Epithelial cell of proximal tubule (primary cell): Measurements from ENCODE around the gene OR7A5. TPM values are rescaled to one million over a fixed set of nuclear protein-coding genes. Genes with fewer than 3 reads are reported as not detected.
"Not testable (repeated sequence)": the region's sequence is repeated elsewhere in the genome, so short reads cannot be mapped to it uniquely, and the experiment has no call there.

Experiments used
- DNase-seq: peaks from one replicate; pipeline ENCODE4 v3.0.0-alpha.2; 2011; ENCODE audit warnings: low read depth
- H3K4me3 ChIP-seq: 2 replicates; pipeline ENCODE4 v1.5.1; 2011; ENCODE audit warnings: low read depth, mild to moderate bottlenecking, low read length
- total RNA-seq: library from RNA; depleted of rRNA; stranded (reverse); fragments of >200 nt; gene quantifications from 2 replicates; pipeline ENCODE4 v1.2.3, GENCODE V29; 2015
- TF ChIP-seq, protein P1 (sequence below): conservative IDR thresholded peaks from 2 replicates; pipeline ENCODE4 v1.5.1; 2012; ENCODE audit warnings: low read depth, mild to moderate bottlenecking, low read length

OR7A5 gene
- total RNA-seq, 1 donor from 2014 or later, result not detected

- H3K4me3 ChIP-seq, result no peak overlapping the region
- TF ChIP-seq, protein P1, sequence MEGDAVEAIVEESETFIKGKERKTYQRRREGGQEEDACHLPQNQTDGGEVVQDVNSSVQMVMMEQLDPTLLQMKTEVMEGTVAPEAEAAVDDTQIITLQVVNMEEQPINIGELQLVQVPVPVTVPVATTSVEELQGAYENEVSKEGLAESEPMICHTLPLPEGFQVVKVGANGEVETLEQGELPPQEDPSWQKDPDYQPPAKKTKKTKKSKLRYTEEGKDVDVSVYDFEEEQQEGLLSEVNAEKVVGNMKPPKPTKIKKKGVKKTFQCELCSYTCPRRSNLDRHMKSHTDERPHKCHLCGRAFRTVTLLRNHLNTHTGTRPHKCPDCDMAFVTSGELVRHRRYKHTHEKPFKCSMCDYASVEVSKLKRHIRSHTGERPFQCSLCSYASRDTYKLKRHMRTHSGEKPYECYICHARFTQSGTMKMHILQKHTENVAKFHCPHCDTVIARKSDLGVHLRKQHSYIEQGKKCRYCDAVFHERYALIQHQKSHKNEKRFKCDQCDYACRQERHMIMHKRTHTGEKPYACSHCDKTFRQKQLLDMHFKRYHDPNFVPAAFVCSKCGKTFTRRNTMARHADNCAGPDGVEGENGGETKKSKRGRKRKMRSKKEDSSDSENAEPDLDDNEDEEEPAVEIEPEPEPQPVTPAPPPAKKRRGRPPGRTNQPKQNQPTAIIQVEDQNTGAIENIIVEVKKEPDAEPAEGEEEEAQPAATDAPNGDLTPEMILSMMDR, result no peak
- DNase-seq, result no peak
Measured at GRCh38 chr19:14809272-14810057, 25.5 kb downstream of the OR7A5 start.

GRCh38 chr19:14804765-14805164 lies 30.2 kb downstream of the OR7A5 start:
- no peak overlapping the region for H3K4me3 ChIP-seq
- TF ChIP-seq, protein P1, result no peak
- no peak for DNase-seq

DNA sequence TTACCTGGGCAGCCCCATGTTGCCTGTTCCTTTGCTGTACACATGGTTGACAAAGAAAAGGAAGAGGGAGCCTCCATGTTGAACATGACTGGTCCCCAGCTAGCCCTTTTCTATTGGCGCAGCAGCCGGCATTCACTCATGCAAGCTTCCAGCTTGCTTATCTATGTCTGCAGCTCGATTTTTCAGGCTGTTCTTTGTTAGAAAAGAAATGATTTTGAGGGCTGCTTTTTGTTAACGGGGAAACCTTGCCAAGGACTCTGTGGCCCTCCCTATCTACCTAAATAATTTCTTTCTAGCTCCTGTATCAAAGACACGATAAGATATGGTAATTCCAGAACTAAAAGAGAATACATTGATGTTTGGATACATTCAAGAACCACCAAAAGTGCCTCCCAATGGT lies 36.2 kb downstream of the OR7A5 start:
- DNase-seq, result no peak
- TF ChIP-seq, protein P1, result no peak
- H3K4me3 ChIP-seq, result no peak overlapping the region

DNA sequence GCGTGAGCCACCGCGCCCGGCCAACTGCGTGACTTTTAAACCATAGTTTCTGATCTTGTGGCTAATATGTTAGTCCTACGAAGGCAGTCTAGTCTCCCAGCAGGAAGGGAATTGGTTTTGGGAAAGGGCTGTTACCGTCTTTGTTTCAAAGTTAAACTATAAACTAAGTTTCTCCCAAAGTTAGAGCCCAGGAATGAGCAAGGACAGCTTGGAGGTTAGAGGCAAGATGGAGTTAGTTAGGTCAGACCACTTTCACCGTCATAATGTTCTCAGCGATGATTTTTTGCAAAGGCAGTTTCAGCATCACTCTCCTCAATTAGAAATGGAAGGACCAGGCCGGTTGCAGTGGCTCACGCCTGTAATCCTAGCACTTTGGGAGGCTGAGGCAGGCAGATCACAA lies 39.0 kb downstream of the OR7A5 start:
- DNase-seq, result no peak
- TF ChIP-seq, protein P1, result no peak
- H3K4me3 ChIP-seq, result no peak overlapping the region

- DNase-seq, result no peak
- no peak overlapping the region for H3K4me3 ChIP-seq
- TF ChIP-seq, protein P1, result no peak
Measured at GRCh38 chr19:14795078-14795721, 39.8 kb downstream of the OR7A5 start.

DNA sequence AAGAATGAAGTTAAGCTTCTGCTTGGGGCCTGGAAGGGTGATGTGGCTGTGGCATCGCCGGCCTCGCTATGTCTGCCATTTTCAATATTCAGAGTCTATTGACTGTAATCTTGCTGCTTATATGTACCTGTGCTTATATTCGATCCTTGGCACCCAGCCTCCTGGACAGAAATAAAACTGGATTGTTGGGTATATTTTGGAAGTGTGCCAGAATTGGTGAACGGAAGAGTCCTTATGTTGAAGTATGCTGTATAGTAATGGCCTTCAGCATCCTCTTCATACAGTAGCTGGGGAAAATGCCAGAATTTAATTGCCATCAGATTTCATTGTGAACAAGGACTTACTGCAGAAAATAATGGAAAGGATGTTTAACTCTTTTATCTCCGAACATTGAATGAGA lies 42.7 kb downstream of the OR7A5 start:
- DNase-seq, H3K4me3 ChIP-seq: not testable (repeated sequence)

- DNase-seq, result no peak
- TF ChIP-seq, protein P1, result peak; percentile 75
- no peak overlapping the region for H3K4me3 ChIP-seq
Measured at GRCh38 chr19:14786421-14786851, 48.5 kb downstream of the OR7A5 start.

DNA sequence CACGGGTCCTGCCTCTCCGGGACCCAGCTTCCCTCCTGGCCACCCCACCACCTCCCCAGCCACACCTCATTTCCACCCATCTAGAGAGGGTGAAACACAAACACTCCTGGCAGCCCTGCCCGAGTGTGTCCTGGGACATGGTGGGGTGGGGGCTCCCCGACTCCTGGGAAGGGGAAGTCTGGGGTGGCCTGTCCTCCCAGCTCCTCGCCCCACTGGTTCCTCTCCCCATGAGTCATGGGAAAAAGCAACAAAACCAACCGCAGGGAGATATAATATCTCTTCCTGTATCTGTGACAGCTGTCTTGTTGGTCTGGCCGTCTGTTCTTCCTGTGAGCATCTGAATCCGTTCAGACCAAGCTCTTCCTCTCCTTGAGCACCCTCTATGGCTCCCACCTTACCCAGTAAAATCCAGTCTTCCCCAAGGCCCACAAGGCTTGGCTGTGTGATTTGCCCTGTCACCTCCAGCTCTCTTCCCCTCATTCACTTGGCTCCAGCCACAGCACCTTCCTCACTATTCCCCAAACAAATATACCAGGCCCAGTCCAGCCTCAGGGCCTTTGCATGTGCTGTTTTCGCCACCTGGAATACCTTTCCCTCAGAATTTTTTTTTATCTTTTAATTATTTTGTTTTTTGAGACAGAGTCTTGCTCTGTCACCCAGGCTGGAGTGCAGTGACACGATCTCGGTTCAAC lies 49.7 kb downstream of the OR7A5 start:
- H3K4me3 ChIP-seq, result not testable (repeated sequence)
- peak; percentile 26 for DNase-seq

GRCh38 chr19:14784730-14785101 lies 50.3 kb downstream of the OR7A5 start:
- not testable (repeated sequence) for DNase-seq, H3K4me3 ChIP-seq

DNA sequence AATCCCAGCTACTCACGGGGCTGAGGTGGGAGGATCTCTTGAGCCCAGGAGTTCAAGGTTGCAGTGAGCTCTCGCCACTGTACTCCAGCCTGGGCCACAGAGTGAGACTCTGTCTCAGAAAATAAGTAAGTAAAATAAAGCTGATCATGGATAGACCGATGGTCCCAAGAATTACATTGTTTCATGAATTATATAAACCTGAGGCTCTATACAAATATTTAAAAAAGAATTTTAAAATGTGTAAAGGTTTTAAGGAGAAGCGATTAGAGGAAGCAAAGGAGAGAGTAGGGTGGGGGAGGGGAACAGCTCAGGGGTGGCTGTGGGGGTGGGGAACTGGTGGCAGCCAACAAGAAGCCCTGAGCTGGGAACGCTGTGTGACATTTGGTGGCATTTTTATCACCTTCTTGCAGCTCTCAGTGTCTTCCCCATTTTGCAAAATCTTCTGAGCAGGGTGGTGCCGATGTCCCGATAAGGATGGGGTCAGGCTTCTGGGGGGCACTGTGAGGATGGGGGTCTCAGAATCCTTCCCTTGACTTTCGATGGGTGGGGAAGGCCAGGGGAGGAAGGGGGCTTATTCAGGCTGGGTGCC lies 51.5 kb downstream of the OR7A5 start:
- not testable (repeated sequence) for DNase-seq, H3K4me3 ChIP-seq
